Liver (tissue), 9 donors: ENCODE data around the gene MYBPC2. TPM values are rescaled to one million over a fixed set of nuclear protein-coding genes. Genes with fewer than 3 reads are reported as not detected.

Experiments
- DNase-seq: peaks from one replicate; pipeline ENCODE4 v3.0.0-alpha.2; 2017; ENCODE audit warnings: low spot score
- H3K27ac ChIP-seq, 2 donors: one replicate each; pipeline ENCODE4 v1.7.0; 2013; ENCODE audit warnings: inconsistent platforms in 2 of 2, low read length in 2 of 2, control low read depth in 1 of 2, low read depth in 1 of 2, mild to moderate bottlenecking in 1 of 2
- H3K27me3 ChIP-seq, 4 donors: one replicate each; pipeline versions ENCODE4 v1.6.1 to v1.7.0; 2013; ENCODE audit warnings: low read length in 3 of 4, inconsistent platforms in 1 of 4, mild to moderate bottlenecking in 1 of 4, moderate library complexity in 1 of 4; ENCODE audit not compliant: control insufficient read depth in 4 of 4, insufficient read depth in 4 of 4
- H3K36me3 ChIP-seq, 4 donors: one replicate each; pipeline versions ENCODE4 v1.6.1 to v1.7.0; 2013; ENCODE audit warnings: low read length in 3 of 4, mild to moderate bottlenecking in 3 of 4, low read depth in 1 of 4, moderate library complexity in 1 of 4; ENCODE audit not compliant: control insufficient read depth in 4 of 4, insufficient read depth in 3 of 4
- H3K4me1 ChIP-seq, 4 donors: one replicate each; pipeline versions ENCODE4 v1.6.1 to v1.7.0; 2013; ENCODE audit warnings: low read length in 3 of 4, mild to moderate bottlenecking in 3 of 4, moderate library complexity in 1 of 4; ENCODE audit not compliant: control insufficient read depth in 4 of 4, insufficient read depth in 4 of 4
- H3K4me3 ChIP-seq, 3 donors: one replicate each; pipeline versions ENCODE4 v1.6.1 to v1.7.0; 2013; ENCODE audit warnings: low read length in 3 of 3, control low read depth in 1 of 3, low read depth in 1 of 3, mild to moderate bottlenecking in 1 of 3
- H3K9ac ChIP-seq, 2 donors: one replicate each; pipeline ENCODE4 v1.7.0; 2013; ENCODE audit warnings: low read length in 2 of 2, mild to moderate bottlenecking in 2 of 2, moderate library complexity in 2 of 2, control low read depth in 1 of 2, low read depth in 1 of 2
- H3K9me3 ChIP-seq, 4 donors: one replicate each; pipeline versions ENCODE4 v1.6.1 to v1.7.0; 2013; ENCODE audit warnings: low read length in 3 of 4; ENCODE audit not compliant: control insufficient read depth in 4 of 4
- ATF3 ChIP-seq: IDR thresholded peaks from 2 replicates; pipeline ENCODE4 v1.6.1; 2016; ENCODE audit warnings: antibody characterized with exemption
- CTCF ChIP-seq: fragments of 150-350 bp; IDR thresholded peaks from 2 replicates; pipeline ENCODE4 v1.5.1; 2017; ENCODE audit warnings: improper control_type of control experiment, low read depth, low read length; ENCODE audit not compliant: missing input control
- EGR1 ChIP-seq, 2 donors: IDR thresholded peaks; 2 replicates each; pipeline ENCODE4 v1.6.1; 2016 to 2018; ENCODE audit warnings: antibody characterized with exemption in 2 of 2, low read depth in 2 of 2
- FOXA1 ChIP-seq: IDR thresholded peaks from 2 replicates; pipeline ENCODE4 v1.6.1; 2016; ENCODE audit warnings: antibody characterized with exemption
- FOXA2 ChIP-seq: IDR thresholded peaks from 2 replicates; pipeline ENCODE4 v1.6.1; 2016; ENCODE audit warnings: antibody characterized with exemption
- GABPA ChIP-seq, 2 donors: IDR thresholded peaks in 1 of 2; conservative IDR thresholded peaks in 1 of 2; 2 replicates each; pipeline ENCODE4 v1.6.1; 2016; ENCODE audit warnings: antibody characterized with exemption in 2 of 2, mild to moderate bottlenecking in 1 of 2, moderate library complexity in 1 of 2
- HNF4A ChIP-seq, 2 donors: conservative IDR thresholded peaks; 2 replicates each; pipeline ENCODE4 v1.6.1; 2016; ENCODE audit warnings: antibody characterized with exemption in 2 of 2, mild to moderate bottlenecking in 2 of 2
- HNF4G ChIP-seq: IDR thresholded peaks from 2 replicates; pipeline ENCODE4 v1.6.1; 2016; ENCODE audit warnings: antibody characterized with exemption
- JUND ChIP-seq, 2 donors: IDR thresholded peaks; 2 replicates each; pipeline ENCODE4 v1.6.1; 2016; ENCODE audit warnings: antibody characterized with exemption in 2 of 2
- NR2F2 ChIP-seq: IDR thresholded peaks from 2 replicates; pipeline ENCODE4 v1.6.1; 2016; ENCODE audit warnings: antibody characterized with exemption
- RAD21 ChIP-seq, 2 donors: IDR thresholded peaks; 2 replicates each; pipeline ENCODE4 v1.6.1; 2016; ENCODE audit warnings: antibody characterized with exemption in 2 of 2, mild to moderate bottlenecking in 2 of 2
- RXRA ChIP-seq, 2 donors: IDR thresholded peaks; 2 replicates each; pipeline ENCODE4 v1.6.1; 2017 to 2018; ENCODE audit warnings: antibody characterized with exemption in 2 of 2, mild to moderate bottlenecking in 1 of 2
- SP1 ChIP-seq: IDR thresholded peaks from 2 replicates; pipeline ENCODE4 v1.6.1; 2018; ENCODE audit warnings: antibody characterized with exemption, mild to moderate bottlenecking
- TAF1 ChIP-seq: conservative IDR thresholded peaks from 2 replicates; pipeline ENCODE4 v1.6.1; 2016; ENCODE audit warnings: antibody characterized with exemption, mild to moderate bottlenecking
- YY1 ChIP-seq: IDR thresholded peaks from 2 replicates; pipeline ENCODE4 v1.6.1; 2016; ENCODE audit warnings: antibody characterized with exemption, mild to moderate bottlenecking
- WGBS: extraction: QIAGEN DNeasy Blood & Tissue Kit; methylation state at CpG from one replicate; pipeline ENCODE4 v1.1.7; 2013; 5-methylcytosine and 5-hydroxymethylcytosine counted together
- polyA plus RNA-seq, 2 donors: library from polyadenylated mRNA; stranded (reverse) in 1 of 2; unstranded in 1 of 2; fragments of 200-250 nt in 1 of 2; fragments of >200 nt in 1 of 2; fragmentation: Nextera tagmentation in 1 of 2; extraction: Ambion mirVana in 1 of 2; gene quantifications; one replicate each; pipeline versions ENCODE4 v1.2.1 to v1.2.3, GENCODE V29; 2013 to 2015
- total RNA-seq, 2 donors: library from RNA; depleted of rRNA; stranded (reverse); fragments of >200 nt; gene quantifications; one replicate each; pipeline ENCODE4 v1.2.3, GENCODE V29; 2014
- TF ChIP-seq, protein P1 (sequence below): IDR thresholded peaks from 2 replicates; pipeline ENCODE4 v1.6.1; 2016; ENCODE audit warnings: antibody characterized with exemption
- TF ChIP-seq, protein P2 (sequence below): IDR thresholded peaks from 2 replicates; pipeline ENCODE4 v1.6.1; 2016; ENCODE audit warnings: antibody characterized with exemption, mild to moderate bottlenecking
- donor health status: healthy.
- donor health status: healthy.
- donor health status: healthy.
- donor health status: healthy.
- donor health status: healthy.

The MYBPC2 gene
- total and polyA plus RNA-seq, 4 donors = under 0.01 TPM; not detected in 3

DNA sequence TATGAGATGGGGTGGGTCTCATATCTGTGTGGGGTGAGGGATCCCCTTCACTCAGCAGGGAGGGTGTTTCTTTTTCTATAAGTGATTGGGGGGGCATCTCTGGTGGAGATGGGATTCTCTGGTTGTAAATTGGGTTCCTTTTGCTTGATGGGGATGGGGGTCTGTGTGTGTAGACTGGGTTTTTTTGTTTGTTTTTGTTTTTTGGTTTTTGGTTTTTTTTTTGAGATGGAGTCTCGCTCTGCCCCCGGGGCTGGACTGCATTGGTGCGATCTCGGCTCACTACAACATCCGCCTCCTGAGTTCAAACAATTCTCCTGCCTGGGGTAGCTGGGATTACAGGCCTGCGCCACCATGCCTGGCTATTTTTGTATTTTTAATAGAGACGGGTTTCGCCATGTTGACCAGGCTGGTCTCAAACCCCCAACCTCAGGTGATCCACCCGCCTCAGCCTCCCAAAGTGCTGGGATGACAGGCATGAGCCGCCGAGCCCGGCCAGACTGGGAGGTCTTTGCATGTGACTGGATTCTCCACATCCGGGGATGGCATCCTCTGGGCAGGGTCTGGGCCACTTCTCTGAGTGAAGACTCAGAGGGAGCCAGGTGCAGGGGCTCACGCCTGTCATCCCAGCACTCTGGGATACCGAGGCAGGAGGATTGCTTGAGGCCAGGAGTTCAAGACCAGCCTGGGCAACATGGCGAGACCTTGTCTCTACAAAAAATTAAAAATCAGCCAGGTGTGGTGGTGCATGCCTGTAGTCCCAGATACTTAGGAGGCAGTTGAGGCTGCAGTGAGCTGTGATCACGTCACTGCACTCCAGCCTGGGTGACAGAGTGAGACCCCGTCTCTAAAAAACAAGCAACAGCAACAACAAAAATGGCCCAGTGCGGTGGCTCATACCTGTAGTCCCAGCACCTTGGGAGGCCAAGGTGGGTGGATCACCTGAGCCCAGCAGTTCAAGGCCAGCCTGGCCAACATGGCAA, 799 bp downstream of the MYBPC2 start (continued):
- TF ChIP-seq YY1 (no peak), HNF4G (no peak)

GRCh38 chr19:50434525-50434924, 1.8 kb downstream of the MYBPC2 start:
- H3K27ac ChIP-seq = no peak overlapping the region
- TF ChIP-seq TAF1 = no peak
- no peak for TF ChIP-seq YY1
- TF ChIP-seq EGR1 (IDR thresholded peaks at IDR 0.05; ENCODE audit: low read depth in 2 of 2) = no peak
- TF ChIP-seq, protein P1, sequence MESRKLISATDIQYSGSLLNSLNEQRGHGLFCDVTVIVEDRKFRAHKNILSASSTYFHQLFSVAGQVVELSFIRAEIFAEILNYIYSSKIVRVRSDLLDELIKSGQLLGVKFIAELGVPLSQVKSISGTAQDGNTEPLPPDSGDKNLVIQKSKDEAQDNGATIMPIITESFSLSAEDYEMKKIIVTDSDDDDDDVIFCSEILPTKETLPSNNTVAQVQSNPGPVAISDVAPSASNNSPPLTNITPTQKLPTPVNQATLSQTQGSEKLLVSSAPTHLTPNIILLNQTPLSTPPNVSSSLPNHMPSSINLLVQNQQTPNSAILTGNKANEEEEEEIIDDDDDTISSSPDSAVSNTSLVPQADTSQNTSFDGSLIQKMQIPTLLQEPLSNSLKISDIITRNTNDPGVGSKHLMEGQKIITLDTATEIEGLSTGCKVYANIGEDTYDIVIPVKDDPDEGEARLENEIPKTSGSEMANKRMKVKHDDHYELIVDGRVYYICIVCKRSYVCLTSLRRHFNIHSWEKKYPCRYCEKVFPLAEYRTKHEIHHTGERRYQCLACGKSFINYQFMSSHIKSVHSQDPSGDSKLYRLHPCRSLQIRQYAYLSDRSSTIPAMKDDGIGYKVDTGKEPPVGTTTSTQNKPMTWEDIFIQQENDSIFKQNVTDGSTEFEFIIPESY = no peak
- no peak for TF ChIP-seq HNF4G
- no peak for TF ChIP-seq RAD21 (IDR thresholded peaks at IDR 0.05)
- no peak for TF ChIP-seq RXRA (IDR thresholded peaks at IDR 0.05)
- no peak for TF ChIP-seq HNF4A (conservative IDR thresholded peaks at IDR 0.05)
- no peak for TF ChIP-seq CTCF
- no peak for TF ChIP-seq SP1
- TF ChIP-seq, protein P2, sequence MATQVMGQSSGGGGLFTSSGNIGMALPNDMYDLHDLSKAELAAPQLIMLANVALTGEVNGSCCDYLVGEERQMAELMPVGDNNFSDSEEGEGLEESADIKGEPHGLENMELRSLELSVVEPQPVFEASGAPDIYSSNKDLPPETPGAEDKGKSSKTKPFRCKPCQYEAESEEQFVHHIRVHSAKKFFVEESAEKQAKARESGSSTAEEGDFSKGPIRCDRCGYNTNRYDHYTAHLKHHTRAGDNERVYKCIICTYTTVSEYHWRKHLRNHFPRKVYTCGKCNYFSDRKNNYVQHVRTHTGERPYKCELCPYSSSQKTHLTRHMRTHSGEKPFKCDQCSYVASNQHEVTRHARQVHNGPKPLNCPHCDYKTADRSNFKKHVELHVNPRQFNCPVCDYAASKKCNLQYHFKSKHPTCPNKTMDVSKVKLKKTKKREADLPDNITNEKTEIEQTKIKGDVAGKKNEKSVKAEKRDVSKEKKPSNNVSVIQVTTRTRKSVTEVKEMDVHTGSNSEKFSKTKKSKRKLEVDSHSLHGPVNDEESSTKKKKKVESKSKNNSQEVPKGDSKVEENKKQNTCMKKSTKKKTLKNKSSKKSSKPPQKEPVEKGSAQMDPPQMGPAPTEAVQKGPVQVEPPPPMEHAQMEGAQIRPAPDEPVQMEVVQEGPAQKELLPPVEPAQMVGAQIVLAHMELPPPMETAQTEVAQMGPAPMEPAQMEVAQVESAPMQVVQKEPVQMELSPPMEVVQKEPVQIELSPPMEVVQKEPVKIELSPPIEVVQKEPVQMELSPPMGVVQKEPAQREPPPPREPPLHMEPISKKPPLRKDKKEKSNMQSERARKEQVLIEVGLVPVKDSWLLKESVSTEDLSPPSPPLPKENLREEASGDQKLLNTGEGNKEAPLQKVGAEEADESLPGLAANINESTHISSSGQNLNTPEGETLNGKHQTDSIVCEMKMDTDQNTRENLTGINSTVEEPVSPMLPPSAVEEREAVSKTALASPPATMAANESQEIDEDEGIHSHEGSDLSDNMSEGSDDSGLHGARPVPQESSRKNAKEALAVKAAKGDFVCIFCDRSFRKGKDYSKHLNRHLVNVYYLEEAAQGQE = no peak
- DNase-seq = no peak
- no peak overlapping the region for H3K4me3 ChIP-seq
- peaks cover 0 to 6% (median 0%) of the 10 kb centered on the region in 4 donors for H3K27me3 ChIP-seq
- no peak overlapping the region for H3K9ac ChIP-seq
- peaks cover 2 to 9% (median 5%) of the 10 kb centered on the region in 4 donors for H3K4me1 ChIP-seq
- 47% methylated on average over 12 of the region's 12 CpGs for whole genome bisulfite sequencing
- H3K36me3 ChIP-seq = no peaks in the 10 kb centered on the region
- H3K9me3 ChIP-seq = no peaks in the 10 kb centered on the region

- no peak for DNase-seq
- Histone ChIP-seq H3K27me3 (peaks cover 0 to 6% (median 0%) of the 10 kb centered on the region in 4 donors), H3K4me1 (peaks cover 2 to 9% (median 5%) of the 10 kb centered on the region in 4 donors), H3K9ac (no peak overlapping the region), H3K4me3 (no peak overlapping the region), H3K36me3 (no peaks in the 10 kb centered on the region), H3K27ac (no peak overlapping the region), H3K9me3 (no peaks in the 10 kb centered on the region)
- WGBS = 82% methylated on average over 17 of the region's 17 CpGs
- TF ChIP-seq RXRA (IDR thresholded peaks at IDR 0.05) (no peak), NR2F2 (no peak), FOXA1 (no peak), JUND (IDR thresholded peaks at IDR 0.05) (no peak), HNF4A (conservative IDR thresholded peaks at IDR 0.05) (no peak), SP1 (no peak), FOXA2 (no peak), EGR1 (IDR thresholded peaks at IDR 0.05; ENCODE audit: low read depth in 2 of 2) (no peak), GABPA (IDR thresholded peaks at IDR 0.05 in 1 of 2, conservative IDR thresholded peaks at IDR 0.05 in 1 of 2) (no peak), YY1 (no peak), HNF4G (no peak), ATF3 (no peak), TAF1 (no peak), RAD21 (IDR thresholded peaks at IDR 0.05) (no peak)
- TF ChIP-seq, protein P2 = no peak
Observed at GRCh38 chr19:50435221-50435620, 2.5 kb downstream of the MYBPC2 start.
